GM12892 (cell line): ENCODE data around the gene MAP7D1.
A peak's percentile ranks its signal among the peaks of the same experiment; 100 is the strongest.

ENCODE experiments used
- POLR2A ChIP-seq: IDR thresholded peaks from 2 replicates; pipeline ENCODE4 v1.6.1; 2011; ENCODE audit warnings: low read depth, low read length, control low read depth
- POLR2AphosphoS5 ChIP-seq: IDR thresholded peaks from 2 replicates; pipeline ENCODE4 v1.6.1; 2011; ENCODE audit warnings: low read depth, low read length, control low read depth
- TAF1 ChIP-seq: IDR thresholded peaks from 2 replicates; pipeline ENCODE4 v1.6.1; 2011; ENCODE audit warnings: low read depth, mild to moderate bottlenecking, control low read depth, low read length, borderline replicate concordance

DNA sequence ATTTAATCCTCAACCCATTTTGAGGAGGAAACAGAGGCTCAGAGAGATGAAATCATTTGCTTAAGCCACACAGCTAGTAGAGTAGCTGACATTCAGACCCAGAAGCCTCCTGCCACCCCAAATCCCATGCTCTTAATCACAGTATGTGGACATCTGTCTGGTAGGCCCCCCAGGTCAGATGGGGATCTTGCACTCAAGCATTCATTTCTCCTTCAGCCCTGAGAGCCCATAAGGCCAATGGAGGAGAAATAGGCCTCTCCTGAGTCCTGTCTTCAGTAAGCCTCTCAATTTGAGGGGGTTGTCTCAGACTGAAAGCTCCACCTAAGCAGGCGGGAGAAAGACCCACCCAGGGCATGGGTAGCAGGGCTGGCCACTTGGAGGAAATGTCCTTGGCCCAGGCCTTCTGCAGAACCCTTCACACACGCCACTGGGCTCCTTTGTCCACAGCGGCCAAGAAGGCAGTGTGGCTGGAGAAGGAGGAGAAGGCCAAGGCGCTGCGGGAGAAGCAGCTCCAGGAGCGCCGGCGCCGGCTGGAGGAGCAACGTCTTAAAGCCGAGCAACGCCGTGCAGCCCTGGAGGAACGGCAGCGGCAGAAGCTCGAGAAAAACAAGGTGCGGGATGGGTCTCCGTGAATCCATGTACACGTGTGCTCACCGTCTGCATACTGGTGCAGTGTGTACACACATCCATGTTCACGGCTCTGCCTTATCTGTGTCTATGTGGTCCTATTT, 16.2 kb downstream of the MAP7D1 start:
- 0 out of 2 replicates have a peak, but pooled peaks have one; percentile 16 for TF ChIP-seq POLR2A
- no peak for TF ChIP-seq POLR2AphosphoS5
- no peak for TF ChIP-seq TAF1
